NT2/D1 (cell line): ENCODE measurements around the gene NSFL1C.

Experiments used
- YY1 ChIP-seq: IDR thresholded peaks from 2 replicates; pipeline ENCODE4 v1.6.1; 2011; ENCODE audit not compliant: insufficient read length, insufficient read depth
- ZNF274 ChIP-seq: IDR thresholded peaks from 2 replicates; pipeline ENCODE4 v1.6.1; 2011; ENCODE audit warnings: mild to moderate bottlenecking, low read depth, low read length

- TF ChIP-seq YY1: no peak
- TF ChIP-seq ZNF274: no peak
These were observed 18.5 kb downstream of the NSFL1C start for GRCh38 chr20:1448081-1448620.
